BJ (cell line): ENCODE results near the gene PLEKHD1. TPM values are rescaled to one million over a fixed set of nuclear protein-coding genes. Genes with fewer than 3 reads are reported as not detected.
A peak's percentile ranks its signal among the peaks of the same experiment; 100 is the strongest.

Source experiments
- CTCF ChIA-PET: fragments of 350-600 bp; formaldehyde crosslinking; extraction: SDS; loops from one replicate; lab custom pipeline; 2021; ENCODE audit warnings: antibody characterized with exemption, inconsistent platforms; lab: Yijun Ruan, JAX
- POLR2A ChIA-PET: fragments of 300-600 bp; sonication (Branson Sonifier 250); formaldehyde crosslinking; extraction: SDS; loops from one replicate; lab custom pipeline; 2021; ENCODE audit warnings: antibody characterized with exemption; lab: Charles Lee
- DNase-seq: peaks from one replicate; pipeline ENCODE4 v3.0.0-alpha.2; 2011; ENCODE audit warnings: low read depth
- H3K27me3 ChIP-seq: 2 replicates; pipeline ENCODE4 v1.6.0; 2011; ENCODE audit warnings: low read length; ENCODE audit not compliant: control insufficient read depth, insufficient read depth
- H3K36me3 ChIP-seq: 2 replicates; pipeline ENCODE4 v1.5.1; 2011; ENCODE audit warnings: low read length; ENCODE audit not compliant: control insufficient read depth, insufficient read depth
- H3K4me3 ChIP-seq: 2 replicates; pipeline ENCODE4 v1.5.1; 2011; ENCODE audit warnings: low read depth, mild to moderate bottlenecking, control low read depth, low read length
- polyA plus RNA-seq: library from polyadenylated mRNA; depleted of rRNA; stranded (reverse); fragments of >200 nt; gene quantifications from 2 replicates; pipeline ENCODE4 v1.2.3, GENCODE V29; 2011
- TF ChIP-seq, protein P1 (sequence below): IDR thresholded peaks from 2 replicates; pipeline ENCODE4 v1.5.1; 2011; ENCODE audit warnings: low read depth, mild to moderate bottlenecking, control low read depth, inconsistent platforms, low read length, moderate library complexity; ENCODE audit not compliant: insufficient read depth

Gene PLEKHD1
- polyA plus RNA-seq, 1 experiment, result 0.01 TPM

DNA sequence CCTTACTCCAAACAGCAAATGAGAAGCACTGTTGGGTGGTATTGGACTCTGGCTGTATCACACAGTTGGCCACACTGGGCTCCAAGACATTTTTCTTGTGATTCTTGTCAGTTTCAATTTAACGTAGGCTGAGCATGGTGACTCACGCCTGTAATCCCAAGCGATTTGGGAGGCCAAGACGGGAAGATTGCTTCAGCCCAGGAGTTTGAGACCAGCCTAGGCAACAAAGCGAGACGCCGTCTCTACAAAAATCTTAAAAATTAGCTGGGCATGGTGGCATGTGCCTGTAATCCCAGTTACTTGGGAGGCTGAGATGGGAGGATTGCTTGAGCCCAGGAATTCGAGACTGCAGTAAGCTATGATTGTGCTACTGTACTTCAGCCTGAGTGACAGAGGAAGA is 35.3 kb upstream of the PLEKHD1 start:
- CTCF ChIA-PET, result no interaction called here
- POLR2A ChIA-PET, result no interaction called here
- Histone ChIP-seq H3K4me3 (no peak overlapping the region), H3K36me3 (0 out of 2 replicates have a peak, but pooled peaks cover 1% of the 10 kb centered on the region), H3K27me3 (no peaks in the 10 kb centered on the region)
- TF ChIP-seq, protein P1, sequence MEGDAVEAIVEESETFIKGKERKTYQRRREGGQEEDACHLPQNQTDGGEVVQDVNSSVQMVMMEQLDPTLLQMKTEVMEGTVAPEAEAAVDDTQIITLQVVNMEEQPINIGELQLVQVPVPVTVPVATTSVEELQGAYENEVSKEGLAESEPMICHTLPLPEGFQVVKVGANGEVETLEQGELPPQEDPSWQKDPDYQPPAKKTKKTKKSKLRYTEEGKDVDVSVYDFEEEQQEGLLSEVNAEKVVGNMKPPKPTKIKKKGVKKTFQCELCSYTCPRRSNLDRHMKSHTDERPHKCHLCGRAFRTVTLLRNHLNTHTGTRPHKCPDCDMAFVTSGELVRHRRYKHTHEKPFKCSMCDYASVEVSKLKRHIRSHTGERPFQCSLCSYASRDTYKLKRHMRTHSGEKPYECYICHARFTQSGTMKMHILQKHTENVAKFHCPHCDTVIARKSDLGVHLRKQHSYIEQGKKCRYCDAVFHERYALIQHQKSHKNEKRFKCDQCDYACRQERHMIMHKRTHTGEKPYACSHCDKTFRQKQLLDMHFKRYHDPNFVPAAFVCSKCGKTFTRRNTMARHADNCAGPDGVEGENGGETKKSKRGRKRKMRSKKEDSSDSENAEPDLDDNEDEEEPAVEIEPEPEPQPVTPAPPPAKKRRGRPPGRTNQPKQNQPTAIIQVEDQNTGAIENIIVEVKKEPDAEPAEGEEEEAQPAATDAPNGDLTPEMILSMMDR, result no peak
- no peak for DNase-seq

DNA sequence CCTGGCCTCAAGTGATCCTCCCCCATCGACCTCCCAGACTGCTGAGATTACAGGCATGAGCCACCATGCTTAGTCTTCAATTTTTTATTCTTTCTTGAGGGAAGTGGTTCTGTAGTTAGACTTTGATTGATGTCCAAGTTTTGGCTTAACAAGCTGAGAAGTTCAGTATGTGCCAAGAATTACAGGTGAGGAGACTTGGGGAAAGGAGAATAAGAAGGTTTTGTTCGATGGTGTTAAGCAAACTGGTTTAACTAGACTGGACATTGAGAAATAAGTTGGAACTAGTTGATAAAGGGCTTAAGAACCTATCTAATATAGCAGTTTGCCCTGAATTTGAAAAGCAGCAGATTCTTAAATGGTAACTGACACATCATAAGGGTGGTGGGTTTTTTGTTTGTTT is 32.6 kb upstream of the PLEKHD1 start:
- CTCF ChIA-PET, result interaction anchor here (1.4 kb wide), 1 partner anchor 8 kb away, joined by 6 read pairs; no protein-coding TSS in a partner anchor
- POLR2A ChIA-PET, result no interaction called here
- DNase-seq, result no peak
- no peak overlapping the region for H3K4me3 ChIP-seq
- H3K36me3 ChIP-seq, result peaks cover 5% of the 10 kb centered on the region
- H3K27me3 ChIP-seq, result no peaks in the 10 kb centered on the region
- TF ChIP-seq, protein P1, result no peak

DNA sequence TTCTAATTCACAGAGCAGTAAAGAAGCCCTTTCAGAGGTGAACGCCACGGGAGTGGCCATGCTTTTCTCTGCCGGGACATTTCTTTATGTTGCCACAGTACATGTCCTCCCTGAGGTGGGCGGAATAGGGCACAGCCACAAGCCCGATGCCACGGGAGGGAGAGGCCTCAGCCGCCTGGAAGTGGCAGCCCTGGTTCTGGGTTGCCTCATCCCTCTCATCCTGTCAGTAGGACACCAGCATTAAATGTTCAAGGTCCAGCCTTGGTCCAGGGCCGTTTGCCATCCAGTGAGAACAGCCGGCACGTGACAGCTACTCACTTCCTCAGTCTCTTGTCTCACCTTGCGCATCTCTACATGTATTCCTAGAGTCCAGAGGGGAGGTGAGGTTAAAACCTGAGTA is 26.2 kb upstream of the PLEKHD1 start:
- ChIA-PET POLR2A (no interaction called here), CTCF (interaction anchor here (1.0 to 3.8 kb wide), 4 partner anchors 22 to 328 kb away, joined by 3 to 50 read pairs (median 7); no protein-coding TSS in a partner anchor)
- DNase-seq, result no peak
- Histone ChIP-seq H3K36me3 (peaks cover 12% of the 10 kb centered on the region), H3K27me3 (no peaks in the 10 kb centered on the region), H3K4me3 (no peak overlapping the region)
- TF ChIP-seq, protein P1, result no peak

DNA sequence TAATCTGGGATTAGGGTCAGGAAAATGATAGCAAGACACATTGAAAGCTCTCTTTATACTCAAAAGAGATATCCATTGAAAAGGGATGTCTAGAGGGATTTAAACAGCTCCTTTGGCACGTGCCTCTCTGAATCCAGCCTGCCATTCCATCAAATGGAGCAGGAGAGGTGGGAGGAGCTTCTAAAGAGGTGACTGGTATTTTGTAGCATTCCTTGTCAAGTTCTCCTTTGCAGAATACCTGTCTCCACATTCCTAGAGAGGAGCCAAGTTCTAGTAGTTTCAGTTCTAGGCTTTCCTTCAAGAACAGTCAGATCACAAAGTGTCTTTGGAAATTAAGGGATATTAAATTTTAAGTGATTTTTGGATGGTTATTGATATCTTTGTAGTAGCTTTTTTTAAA is 25.4 kb upstream of the PLEKHD1 start:
- Histone ChIP-seq H3K4me3 (no peak overlapping the region), H3K36me3 (peaks cover 11% of the 10 kb centered on the region), H3K27me3 (no peaks in the 10 kb centered on the region)
- TF ChIP-seq, protein P1, result no peak
- ChIA-PET CTCF (interaction anchor here (0.6 to 3.8 kb wide), 10 partner anchors 16 to 329 kb away, joined by 3 to 50 read pairs (median 4); no protein-coding TSS in a partner anchor), POLR2A (no interaction called here)
- DNase-seq, result no peak

DNA sequence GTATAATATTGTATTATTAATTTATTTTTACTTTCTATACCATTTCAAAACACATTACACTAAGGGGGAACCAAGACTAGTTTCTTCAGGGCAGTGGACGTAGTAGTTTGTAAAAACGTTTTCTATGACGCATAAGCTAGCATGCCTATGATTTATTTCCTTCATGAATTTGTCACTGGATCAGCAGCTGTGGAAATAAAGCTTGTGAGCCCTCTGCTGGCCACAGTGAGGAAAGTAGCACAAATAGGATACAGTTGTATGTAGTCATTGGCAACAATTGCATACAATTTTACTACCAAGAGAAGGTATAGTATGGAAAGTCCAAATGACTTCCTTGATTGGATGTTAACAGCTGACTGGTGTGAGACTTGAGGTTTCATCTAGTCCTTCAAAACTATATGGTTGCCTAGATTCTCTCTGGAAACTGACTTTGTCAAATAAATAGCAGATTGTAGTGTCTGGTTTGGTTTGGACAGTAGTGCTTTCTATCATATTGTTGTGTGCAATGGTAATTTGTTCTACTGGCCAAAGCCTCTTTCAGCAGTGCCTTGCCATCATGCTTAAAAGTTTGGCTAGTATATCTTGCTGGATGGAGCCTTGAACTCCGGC is 24.3 kb upstream of the PLEKHD1 start:
- peak; percentile 50 for DNase-seq
- Histone ChIP-seq H3K4me3 (no peak overlapping the region), H3K27me3 (no peaks in the 10 kb centered on the region), H3K36me3 (peaks cover 11% of the 10 kb centered on the region)
- TF ChIP-seq, protein P1, result peak; percentile 83
- ChIA-PET POLR2A (no interaction called here), CTCF (interaction anchor here (0.8 to 3.8 kb wide), 23 partner anchors 9 to 330 kb away, joined by 3 to 50 read pairs (median 5); partner anchors contain the start of genes ERH and SLC39A9)
